Measurements from ENCODE around the gene LIPI.

The LIPI gene

DNA sequence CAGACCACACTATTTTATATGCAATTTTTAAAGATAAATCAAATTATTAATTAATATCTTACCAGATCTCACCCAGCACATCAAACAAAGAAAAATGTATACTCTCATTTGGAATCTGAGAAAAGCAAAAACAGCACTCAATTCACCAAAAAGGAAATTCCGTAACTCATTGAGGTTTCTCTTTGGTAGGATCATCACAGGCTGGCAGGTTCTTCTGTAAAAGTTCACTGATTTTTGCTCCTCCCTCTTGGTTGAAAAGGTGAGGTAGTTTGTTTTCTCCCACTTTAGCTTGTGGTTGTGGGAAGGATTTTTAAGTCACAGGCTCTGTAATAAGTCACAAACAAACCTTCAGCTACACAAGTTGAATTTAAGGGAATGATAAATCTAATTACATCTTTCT is at the start of gene LIPI:
LIPI (minus strand) TSS at position 218 of the 400 bp plus-strand sequence; CDS start at position 108, 110 bp downstream.
- no peak for ATAC-seq (ENCODE audit: low read depth)
- TF ChIP-seq CTCF (IDR thresholded peaks at IDR 0.05; ENCODE audit: poor library complexity, severe bottlenecking) = no peak

GRCh38 chr21:14260174-14260764 is 49.5 kb upstream of the LIPI start:
- Histone ChIP-seq H3K9me3 (ENCODE audit: severe bottlenecking) (no peaks in the 10 kb centered on the region), H3K4me1 (ENCODE audit: insufficient read depth, poor library complexity, severe bottlenecking) (no peaks in the 10 kb centered on the region), H3K27ac (ENCODE audit: poor library complexity, severe bottlenecking) (no peak overlapping the region), H3K4me3 (ENCODE audit: severe bottlenecking) (no peak overlapping the region), H3K36me3 (ENCODE audit: low read depth) (no peaks in the 10 kb centered on the region), H3K27me3 (ENCODE audit: insufficient read depth, poor library complexity, severe bottlenecking) (peaks cover 17% of the 10 kb centered on the region)
- peak; percentile 9 for TF ChIP-seq CTCF (IDR thresholded peaks at IDR 0.05; ENCODE audit: poor library complexity, severe bottlenecking)
- no peak for ATAC-seq (ENCODE audit: low read depth)
- no peak for DNase-seq (ENCODE audit: low spot score)

More for the DNA sequence above, at the start of gene LIPI:
- H3K4me3 ChIP-seq (ENCODE audit: severe bottlenecking) = no peak within 1 kb of the TSS
- H3K27me3 ChIP-seq (ENCODE audit: insufficient read depth, poor library complexity, severe bottlenecking) = peaks cover 78% of the 10 kb centered on the region
- H3K36me3 ChIP-seq (ENCODE audit: low read depth) = no peaks in the 10 kb centered on the region
- H3K27ac ChIP-seq (ENCODE audit: poor library complexity, severe bottlenecking) = no peak within 1 kb of the TSS
- H3K4me1 ChIP-seq (ENCODE audit: insufficient read depth, poor library complexity, severe bottlenecking) = no peaks in the 10 kb centered on the region
- no peak for DNase-seq (ENCODE audit: low spot score)
- no peaks in the 10 kb centered on the region for H3K9me3 ChIP-seq (ENCODE audit: severe bottlenecking)

GRCh38 chr21:14259747-14260146 is 49.0 kb upstream of the LIPI start:
- DNase-seq (ENCODE audit: low spot score) (no peak), ATAC-seq (ENCODE audit: low read depth) (peak; percentile 85)
- H3K4me3 ChIP-seq (ENCODE audit: severe bottlenecking) = no peak overlapping the region
- no peak overlapping the region for H3K27ac ChIP-seq (ENCODE audit: poor library complexity, severe bottlenecking)
- H3K27me3 ChIP-seq (ENCODE audit: insufficient read depth, poor library complexity, severe bottlenecking) = peaks cover 17% of the 10 kb centered on the region
- H3K36me3 ChIP-seq (ENCODE audit: low read depth) = no peaks in the 10 kb centered on the region
- no peaks in the 10 kb centered on the region for H3K4me1 ChIP-seq (ENCODE audit: insufficient read depth, poor library complexity, severe bottlenecking)
- H3K9me3 ChIP-seq (ENCODE audit: severe bottlenecking) = no peaks in the 10 kb centered on the region
- TF ChIP-seq CTCF (IDR thresholded peaks at IDR 0.05; ENCODE audit: poor library complexity, severe bottlenecking) = peak; percentile 79

- Histone ChIP-seq H3K4me1 (ENCODE audit: insufficient read depth, poor library complexity, severe bottlenecking) (peaks cover 2% of the 10 kb centered on the region), H3K4me3 (ENCODE audit: severe bottlenecking) (no peak overlapping the region), H3K9me3 (ENCODE audit: severe bottlenecking) (no peaks in the 10 kb centered on the region), H3K27me3 (ENCODE audit: insufficient read depth, poor library complexity, severe bottlenecking) (peaks cover 9% of the 10 kb centered on the region), H3K36me3 (ENCODE audit: low read depth) (no peaks in the 10 kb centered on the region), H3K27ac (ENCODE audit: poor library complexity, severe bottlenecking) (no peak overlapping the region)
- DNase-seq (ENCODE audit: low spot score) = no peak
- TF ChIP-seq CTCF (IDR thresholded peaks at IDR 0.05; ENCODE audit: poor library complexity, severe bottlenecking) = no peak
- no peak for ATAC-seq (ENCODE audit: low read depth)
Measured at GRCh38 chr21:14251336-14251735, 40.6 kb upstream of the LIPI start.

GRCh38 chr21:14245711-14246110 is 35.0 kb upstream of the LIPI start:
- ATAC-seq (ENCODE audit: low read depth) = no peak
- no peak for TF ChIP-seq CTCF (IDR thresholded peaks at IDR 0.05; ENCODE audit: poor library complexity, severe bottlenecking)

More at GRCh38 chr21:14245711-14246110, 35.0 kb upstream of the LIPI start:
- H3K4me3 ChIP-seq (ENCODE audit: severe bottlenecking) = no peak overlapping the region
- H3K27me3 ChIP-seq (ENCODE audit: insufficient read depth, poor library complexity, severe bottlenecking) = no peaks in the 10 kb centered on the region
- H3K9me3 ChIP-seq (ENCODE audit: severe bottlenecking) = no peaks in the 10 kb centered on the region
- no peak overlapping the region for H3K27ac ChIP-seq (ENCODE audit: poor library complexity, severe bottlenecking)
- no peak for DNase-seq (ENCODE audit: low spot score)
- no peaks in the 10 kb centered on the region for H3K4me1 ChIP-seq (ENCODE audit: insufficient read depth, poor library complexity, severe bottlenecking)
- H3K36me3 ChIP-seq (ENCODE audit: low read depth) = no peaks in the 10 kb centered on the region
